Measurements from ENCODE around the gene NEGR1. TPM values are rescaled to one million over a fixed set of nuclear protein-coding genes. Genes with fewer than 3 reads are reported as not detected.

The NEGR1 gene
- polyA plus RNA-seq, 1 donor from 2014 or later, result 47.4 TPM

DNA sequence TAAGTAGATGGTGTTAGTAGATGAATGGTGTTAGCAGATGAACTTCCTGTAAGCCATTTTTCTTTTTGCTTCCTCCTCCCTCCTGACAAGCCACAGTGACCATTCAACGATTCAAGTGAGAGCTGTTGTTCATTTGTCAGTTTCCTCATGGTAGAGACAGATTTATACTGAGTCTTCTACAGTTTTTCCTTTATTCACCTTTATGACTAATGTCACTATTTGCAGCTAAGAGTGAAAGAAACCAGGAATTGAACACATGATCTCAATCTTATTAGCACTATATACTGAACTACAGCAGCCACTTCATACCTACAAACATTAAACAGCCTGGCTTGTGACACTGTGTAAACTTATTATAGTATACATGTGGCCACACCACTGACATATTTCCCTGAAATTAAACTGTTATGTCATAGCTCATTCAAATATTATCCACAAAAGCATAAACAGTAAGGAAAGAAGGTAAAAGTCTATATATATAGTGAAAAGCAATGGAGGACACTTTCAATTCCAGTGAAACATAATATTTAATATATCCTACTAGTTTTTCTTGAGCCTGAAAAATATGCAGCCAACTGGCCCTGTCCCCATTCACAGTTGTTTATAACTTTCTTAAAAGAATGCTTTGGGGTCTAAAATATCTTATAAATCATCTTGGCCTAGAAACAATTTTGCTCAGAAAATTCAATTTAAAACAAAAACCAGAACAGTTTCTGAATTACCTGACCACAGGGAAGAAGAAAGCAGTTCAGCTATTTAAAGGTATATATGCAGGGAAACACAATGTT is 634.6 kb downstream of the NEGR1 start:
- H4K20me1 ChIP-seq (ENCODE audit: insufficient read depth), result no peaks in the 10 kb centered on the region
- H3K4me2 ChIP-seq (ENCODE audit: low read length), result no peak overlapping the region
- H3K4me3 ChIP-seq (ENCODE audit: low read length), result no peak overlapping the region
- H3K9me2 ChIP-seq (ENCODE audit: insufficient read depth, low read length), result no peaks in the 10 kb centered on the region
- no peak for TF ChIP-seq POLR2AphosphoS5 (IDR thresholded peaks at IDR 0.05)
- TF ChIP-seq EZH2 (IDR thresholded peaks at IDR 0.05; ENCODE audit: borderline replicate concordance, insufficient read depth, low read length, poor library complexity, severe bottlenecking), result no peak
- no peak for TF ChIP-seq RAD21 (conservative IDR thresholded peaks at IDR 0.05)
- no peak for TF ChIP-seq MXI1 (conservative IDR thresholded peaks at IDR 0.05; ENCODE audit: poor library complexity, severe bottlenecking)
- no peak for TF ChIP-seq SMC3 (conservative IDR thresholded peaks at IDR 0.05; ENCODE audit: poor library complexity)
- TF ChIP-seq EP300 (conservative IDR thresholded peaks at IDR 0.05; ENCODE audit: poor library complexity, severe bottlenecking), result no peak
- TF ChIP-seq, protein P1, sequence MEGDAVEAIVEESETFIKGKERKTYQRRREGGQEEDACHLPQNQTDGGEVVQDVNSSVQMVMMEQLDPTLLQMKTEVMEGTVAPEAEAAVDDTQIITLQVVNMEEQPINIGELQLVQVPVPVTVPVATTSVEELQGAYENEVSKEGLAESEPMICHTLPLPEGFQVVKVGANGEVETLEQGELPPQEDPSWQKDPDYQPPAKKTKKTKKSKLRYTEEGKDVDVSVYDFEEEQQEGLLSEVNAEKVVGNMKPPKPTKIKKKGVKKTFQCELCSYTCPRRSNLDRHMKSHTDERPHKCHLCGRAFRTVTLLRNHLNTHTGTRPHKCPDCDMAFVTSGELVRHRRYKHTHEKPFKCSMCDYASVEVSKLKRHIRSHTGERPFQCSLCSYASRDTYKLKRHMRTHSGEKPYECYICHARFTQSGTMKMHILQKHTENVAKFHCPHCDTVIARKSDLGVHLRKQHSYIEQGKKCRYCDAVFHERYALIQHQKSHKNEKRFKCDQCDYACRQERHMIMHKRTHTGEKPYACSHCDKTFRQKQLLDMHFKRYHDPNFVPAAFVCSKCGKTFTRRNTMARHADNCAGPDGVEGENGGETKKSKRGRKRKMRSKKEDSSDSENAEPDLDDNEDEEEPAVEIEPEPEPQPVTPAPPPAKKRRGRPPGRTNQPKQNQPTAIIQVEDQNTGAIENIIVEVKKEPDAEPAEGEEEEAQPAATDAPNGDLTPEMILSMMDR (IDR thresholded peaks at IDR 0.05; ENCODE audit: poor library complexity, severe bottlenecking), result no peak
- no peak for TF ChIP-seq REST (IDR thresholded peaks at IDR 0.05; ENCODE audit: borderline replicate concordance)
- TF ChIP-seq TAF1 (IDR thresholded peaks at IDR 0.05; ENCODE audit: low read depth), result no peak
- H3K9me3 ChIP-seq (ENCODE audit: low read length), result no peaks in the 10 kb centered on the region
- H2AFZ ChIP-seq (ENCODE audit: low read depth, low read length), result no peak overlapping the region
- H3K9ac ChIP-seq (ENCODE audit: low read length), result no peak overlapping the region
- no peaks in the 10 kb centered on the region for H3K36me3 ChIP-seq (ENCODE audit: insufficient read depth, low read length)
- H3K79me2 ChIP-seq (replicated peaks; ENCODE audit: insufficient read depth, low read length), result no peaks in the 10 kb centered on the region
- no peak overlapping the region for H3K27ac ChIP-seq (ENCODE audit: low read length)
- no peaks in the 10 kb centered on the region for H3F3A ChIP-seq (ENCODE audit: insufficient read depth, low read length, poor library complexity, severe bottlenecking)
- no peaks in the 10 kb centered on the region for H3K27me3 ChIP-seq (ENCODE audit: insufficient read depth, low read depth, low read length)

DNA sequence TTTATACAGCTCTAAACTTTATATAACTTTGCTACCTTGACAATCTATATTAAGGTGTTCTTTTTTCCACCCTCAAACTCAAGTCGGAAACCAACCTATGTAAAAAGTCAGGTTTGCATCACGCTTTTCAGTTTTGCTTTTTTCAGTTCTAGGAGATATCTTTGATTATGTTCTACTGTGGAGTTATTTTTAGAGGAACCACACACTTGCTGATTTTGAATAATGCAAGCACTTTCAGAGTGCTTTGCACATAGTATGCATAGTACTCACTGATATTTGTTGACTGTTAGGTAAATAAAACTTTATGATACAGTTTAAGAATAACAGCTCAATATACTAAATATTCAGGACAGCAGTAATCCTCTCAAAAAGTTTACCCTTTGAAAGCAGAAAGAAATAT is 637.3 kb downstream of the NEGR1 start:
- H3K27ac ChIP-seq (ENCODE audit: low read length), result no peak overlapping the region
- H3K36me3 ChIP-seq (ENCODE audit: insufficient read depth, low read length), result no peaks in the 10 kb centered on the region
- H2AFZ ChIP-seq (ENCODE audit: low read depth, low read length), result no peak overlapping the region
- H3K9me2 ChIP-seq (ENCODE audit: insufficient read depth, low read length), result no peaks in the 10 kb centered on the region
- H3K9ac ChIP-seq (ENCODE audit: low read length), result no peak overlapping the region
- no peaks in the 10 kb centered on the region for H3F3A ChIP-seq (ENCODE audit: insufficient read depth, low read length, poor library complexity, severe bottlenecking)
- H3K27me3 ChIP-seq (ENCODE audit: insufficient read depth, low read depth, low read length), result no peaks in the 10 kb centered on the region
- H3K79me2 ChIP-seq (replicated peaks; ENCODE audit: insufficient read depth, low read length), result no peaks in the 10 kb centered on the region
- no peaks in the 10 kb centered on the region for H4K20me1 ChIP-seq (ENCODE audit: insufficient read depth)
- H3K9me3 ChIP-seq (ENCODE audit: low read length), result no peaks in the 10 kb centered on the region
- no peak overlapping the region for H3K4me3 ChIP-seq (ENCODE audit: low read length)
- no peak for TF ChIP-seq POLR2AphosphoS5 (IDR thresholded peaks at IDR 0.05)
- no peak for TF ChIP-seq TAF1 (IDR thresholded peaks at IDR 0.05; ENCODE audit: low read depth)
- TF ChIP-seq EZH2 (IDR thresholded peaks at IDR 0.05; ENCODE audit: borderline replicate concordance, insufficient read depth, low read length, poor library complexity, severe bottlenecking), result no peak
- TF ChIP-seq, protein P1 (IDR thresholded peaks at IDR 0.05; ENCODE audit: poor library complexity, severe bottlenecking), result no peak
- TF ChIP-seq MXI1 (conservative IDR thresholded peaks at IDR 0.05; ENCODE audit: poor library complexity, severe bottlenecking), result no peak
- TF ChIP-seq SMC3 (conservative IDR thresholded peaks at IDR 0.05; ENCODE audit: poor library complexity), result no peak
- no peak for TF ChIP-seq RAD21 (conservative IDR thresholded peaks at IDR 0.05)
- no peak for TF ChIP-seq EP300 (conservative IDR thresholded peaks at IDR 0.05; ENCODE audit: poor library complexity, severe bottlenecking)
- H3K4me2 ChIP-seq (ENCODE audit: low read length), result no peak overlapping the region
